ENCODE data around the gene ASPG. TPM values are rescaled to one million over a fixed set of nuclear protein-coding genes. Genes with fewer than 3 reads are reported as not detected.

ASPG gene
- total RNA-seq, 1 donor = not detected

GRCh38 chr14:104116288-104116755 lies 30.8 kb downstream of the ASPG start:
- TF ChIP-seq CTCF (IDR thresholded peaks at IDR 0.05; ENCODE audit: insufficient read depth, low read length) = no peak
- peak overlapping the region; percentile 5 for H3K4me3 ChIP-seq (ENCODE audit: low read depth, low read length)
- DNase-seq (ENCODE audit: low read depth) = no peak

GRCh38 chr14:104116756-104117340 lies 31.3 kb downstream of the ASPG start:
- H3K4me3 ChIP-seq (ENCODE audit: low read depth, low read length) = no peak overlapping the region
- no peak for DNase-seq (ENCODE audit: low read depth)

GRCh38 chr14:104117341-104118005 lies 32.0 kb downstream of the ASPG start:
- no peak for DNase-seq (ENCODE audit: low read depth)
- H3K4me3 ChIP-seq (ENCODE audit: low read depth, low read length) = no peak overlapping the region
- TF ChIP-seq CTCF (IDR thresholded peaks at IDR 0.05; ENCODE audit: insufficient read depth, low read length) = no peak

More at GRCh38 chr14:104116756-104117340, 31.3 kb downstream of the ASPG start:
- no peak for TF ChIP-seq CTCF (IDR thresholded peaks at IDR 0.05; ENCODE audit: insufficient read depth, low read length)

- no peak for TF ChIP-seq CTCF (IDR thresholded peaks at IDR 0.05; ENCODE audit: insufficient read depth, low read length)
- H3K4me3 ChIP-seq (ENCODE audit: low read depth, low read length) = no peak overlapping the region
- no peak for DNase-seq (ENCODE audit: low read depth)
Measured at GRCh38 chr14:104118006-104118844, 32.7 kb downstream of the ASPG start.

GRCh38 chr14:104119119-104119487 lies 33.6 kb downstream of the ASPG start:
- no peak for TF ChIP-seq CTCF (IDR thresholded peaks at IDR 0.05; ENCODE audit: insufficient read depth, low read length)
- no peak overlapping the region for H3K4me3 ChIP-seq (ENCODE audit: low read depth, low read length)
- DNase-seq (ENCODE audit: low read depth) = no peak

GRCh38 chr14:104119488-104120251 lies 34.2 kb downstream of the ASPG start:
- TF ChIP-seq CTCF (IDR thresholded peaks at IDR 0.05; ENCODE audit: insufficient read depth, low read length) = no peak
- DNase-seq (ENCODE audit: low read depth) = no peak
- H3K4me3 ChIP-seq (ENCODE audit: low read depth, low read length) = no peak overlapping the region
